ENCODE data around the gene MAGI2. TPM values are rescaled to one million over a fixed set of nuclear protein-coding genes. Genes with fewer than 3 reads are reported as not detected.

Gene MAGI2
- total RNA-seq, 1 experiment from 2014 or later = 14.3 TPM

DNA sequence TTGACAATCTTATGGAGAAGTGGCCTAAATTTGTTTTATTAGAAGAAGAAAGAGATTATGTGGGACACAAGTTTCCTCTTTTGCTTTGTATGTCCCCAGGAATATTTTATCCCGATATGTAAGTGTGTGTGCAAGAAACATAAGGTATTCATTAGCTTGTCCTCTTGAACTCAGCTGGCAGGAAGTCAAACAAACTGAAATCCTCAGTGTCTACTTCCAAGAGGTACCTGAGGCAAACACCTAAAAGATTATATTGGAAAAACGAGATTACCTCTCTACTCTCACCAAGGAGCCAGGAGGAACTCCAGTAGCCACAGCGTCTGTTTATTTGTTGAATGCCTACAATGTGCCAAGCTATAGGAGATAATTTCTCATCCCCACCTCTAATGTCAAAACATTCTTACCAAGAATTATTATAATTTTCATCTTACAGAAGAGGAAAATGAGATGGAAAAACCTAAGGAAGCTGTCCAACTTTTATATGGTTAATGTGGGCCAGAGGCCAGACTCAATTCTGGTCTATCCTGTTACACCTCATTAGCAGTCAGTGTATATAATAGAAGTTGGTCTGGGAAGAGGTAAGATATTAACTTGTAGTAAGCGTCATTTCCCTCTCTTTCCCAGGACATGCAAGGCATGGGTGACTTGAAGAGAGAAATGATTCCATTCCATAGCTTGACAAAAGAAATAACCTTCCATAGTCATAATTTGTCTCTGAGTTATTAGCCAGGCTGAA lies 692.7 kb downstream of the MAGI2 start:
- Histone ChIP-seq H2BK15ac (ENCODE audit: low read depth, low read length) (no peak overlapping the region), H3K4ac (ENCODE audit: low read depth, low read length) (no peak overlapping the region), H2BK5ac (ENCODE audit: insufficient read length, low read length) (no peak overlapping the region), H3K79me1 (ENCODE audit: insufficient read depth, low read depth, low read length, poor library complexity, severe bottlenecking) (no peaks in the 10 kb centered on the region), H3K4me1 (ENCODE audit: insufficient read depth, low read length) (no peaks in the 10 kb centered on the region), H3K27ac (ENCODE audit: insufficient read length, low read depth, low read length) (no peak overlapping the region), H3T11ph (ENCODE audit: low read length) (no peak overlapping the region), H3K14ac (ENCODE audit: insufficient read depth, low read length) (no peak overlapping the region), H3K9ac (ENCODE audit: extremely low read depth, insufficient read length, low read length) (no peak overlapping the region), H4K91ac (ENCODE audit: insufficient read length, low read depth, low read length) (no peak overlapping the region), H3K9me3 (ENCODE audit: control insufficient read depth, low read depth, low read length) (no peaks in the 10 kb centered on the region), H2BK12ac (ENCODE audit: insufficient read length, low read depth, low read length) (no peak overlapping the region), H2AK5ac (ENCODE audit: insufficient read length, low read length) (no peak overlapping the region), H2BK120ac (ENCODE audit: low read depth, low read length, poor library complexity, severe bottlenecking) (no peak overlapping the region), H3K18ac (ENCODE audit: insufficient read length, low read depth, low read length) (no peak overlapping the region), H2BK20ac (ENCODE audit: low read depth, low read length, poor library complexity, severe bottlenecking) (no peak overlapping the region), H3K23me2 (ENCODE audit: insufficient read length, low read depth, low read length, poor library complexity, severe bottlenecking) (no peaks in the 10 kb centered on the region), H3K23ac (ENCODE audit: insufficient read length, low read depth, low read length) (no peak overlapping the region), H4K20me1 (ENCODE audit: control insufficient read depth, insufficient read depth, insufficient read length) (no peaks in the 10 kb centered on the region), H3K79me2 (ENCODE audit: insufficient read depth, low read length) (peaks cover 8% of the 10 kb centered on the region; the same call in 1 of the 2 replicates), H3K56ac (ENCODE audit: insufficient read length, low read depth, low read length) (no peak overlapping the region), H2AFZ (ENCODE audit: low read length) (no peak overlapping the region), H3K27me3 (ENCODE audit: insufficient read depth, low read length) (no peaks in the 10 kb centered on the region), H3K4me2 (ENCODE audit: insufficient read depth, insufficient read length, low read length) (no peak overlapping the region), H4K8ac (replicated peaks; ENCODE audit: insufficient read length, low read depth, low read length) (no peak overlapping the region), H4K5ac (ENCODE audit: insufficient read length, low read depth, low read length) (no peak overlapping the region)
- TF ChIP-seq, protein P1, sequence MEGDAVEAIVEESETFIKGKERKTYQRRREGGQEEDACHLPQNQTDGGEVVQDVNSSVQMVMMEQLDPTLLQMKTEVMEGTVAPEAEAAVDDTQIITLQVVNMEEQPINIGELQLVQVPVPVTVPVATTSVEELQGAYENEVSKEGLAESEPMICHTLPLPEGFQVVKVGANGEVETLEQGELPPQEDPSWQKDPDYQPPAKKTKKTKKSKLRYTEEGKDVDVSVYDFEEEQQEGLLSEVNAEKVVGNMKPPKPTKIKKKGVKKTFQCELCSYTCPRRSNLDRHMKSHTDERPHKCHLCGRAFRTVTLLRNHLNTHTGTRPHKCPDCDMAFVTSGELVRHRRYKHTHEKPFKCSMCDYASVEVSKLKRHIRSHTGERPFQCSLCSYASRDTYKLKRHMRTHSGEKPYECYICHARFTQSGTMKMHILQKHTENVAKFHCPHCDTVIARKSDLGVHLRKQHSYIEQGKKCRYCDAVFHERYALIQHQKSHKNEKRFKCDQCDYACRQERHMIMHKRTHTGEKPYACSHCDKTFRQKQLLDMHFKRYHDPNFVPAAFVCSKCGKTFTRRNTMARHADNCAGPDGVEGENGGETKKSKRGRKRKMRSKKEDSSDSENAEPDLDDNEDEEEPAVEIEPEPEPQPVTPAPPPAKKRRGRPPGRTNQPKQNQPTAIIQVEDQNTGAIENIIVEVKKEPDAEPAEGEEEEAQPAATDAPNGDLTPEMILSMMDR (conservative IDR thresholded peaks at IDR 0.05) = no peak
- H3K36me3 Mint-ChIP-seq (ENCODE audit: insufficient read depth in 1 of 3, low read depth in 3 of 3) = peaks cover 2 to 3% (median 3%) of the 10 kb centered on the region in 3 experiments; a peak in 2 of 7 replicates
- no peaks in the 10 kb centered on the region for H3K9me3 Mint-ChIP-seq
- no peak overlapping the region for H3K4me3 Mint-ChIP-seq
- H3K4me1 Mint-ChIP-seq = peaks cover 9 to 13% of the 10 kb centered on the region in 2 experiments
- no CpG with 5 or more reads among the region's 4 CpGs for WGBS (ENCODE audit: extremely low coverage, insufficient read length, low lambda C conversion rate)
- no peak overlapping the region for H3K27ac Mint-ChIP-seq
- H3K27me3 Mint-ChIP-seq (ENCODE audit: low read depth) = no peaks in the 10 kb centered on the region
- DNase-seq = no peak
